ACHN (cell line): ENCODE data around the gene SELENOT.

ENCODE experiments used
- DNase-seq: peaks from one replicate; pipeline ENCODE4 v3.0.0-alpha.2; 2015
- in situ Hi-C: cut with HindIII; loops from 2 replicates; pipeline ENCODE4 v1.10.0; 2017; ENCODE audit warnings: low sequenced_read_pairs, low pct_ligation_motif_present, low pct_unique_long_range_greater_than_20kb

The SELENOT gene

GRCh38 chr3:150639262-150639661, 36.1 kb downstream of the SELENOT start:
- in situ Hi-C loops, result no loop called here
- no peak for DNase-seq

- no peak for DNase-seq
- in situ Hi-C loops, result no loop called here
Measured at GRCh38 chr3:150640256-150640655, 37.1 kb downstream of the SELENOT start.

GRCh38 chr3:150653110-150653561, 50.0 kb downstream of the SELENOT start:
- DNase-seq, result no peak

GRCh38 chr3:150656316-150656715, 53.2 kb downstream of the SELENOT start:
- no peak for DNase-seq
- in situ Hi-C loops, result no loop called here

More at GRCh38 chr3:150653110-150653561, 50.0 kb downstream of the SELENOT start:
- in situ Hi-C loops, result no loop called here

- no peak for DNase-seq
- in situ Hi-C loops, result no loop called here
Measured at GRCh38 chr3:150662410-150663200, 59.5 kb downstream of the SELENOT start.

GRCh38 chr3:150663461-150663860, 60.3 kb downstream of the SELENOT start:
- no peak for DNase-seq
- in situ Hi-C loops, result no loop called here

- no peak for DNase-seq
- in situ Hi-C loops, result no loop called here
Measured at GRCh38 chr3:150666167-150666566, 63.0 kb downstream of the SELENOT start.

- DNase-seq, result peak; percentile 10
- in situ Hi-C loops, result no loop called here
Measured at GRCh38 chr3:150673966-150674365, 70.8 kb downstream of the SELENOT start.

GRCh38 chr3:150675587-150675986, 72.5 kb downstream of the SELENOT start:
- in situ Hi-C loops, result no loop called here
- peak; percentile 2 for DNase-seq
